IPS-NIHi11 (cell line): ENCODE results near the gene PRRT1.
A peak's percentile ranks its signal among the peaks of the same experiment; 100 is the strongest.
"Not testable (repeated sequence)": the region's sequence is repeated elsewhere in the genome, so short reads cannot be mapped to it uniquely, and the experiment has no call there.

Experiments used
- DNase-seq: peaks from one replicate; pipeline ENCODE4 v3.0.0; 2012; ENCODE audit warnings: mixed read lengths, low spot score

Gene PRRT1

GRCh38 chr6:32149932-32150870 lies 1.5 kb downstream of the PRRT1 start:
- DNase-seq, result no peak

- no peak for DNase-seq
Measured at GRCh38 chr6:32149092-32149755, 2.5 kb downstream of the PRRT1 start.

DNA sequence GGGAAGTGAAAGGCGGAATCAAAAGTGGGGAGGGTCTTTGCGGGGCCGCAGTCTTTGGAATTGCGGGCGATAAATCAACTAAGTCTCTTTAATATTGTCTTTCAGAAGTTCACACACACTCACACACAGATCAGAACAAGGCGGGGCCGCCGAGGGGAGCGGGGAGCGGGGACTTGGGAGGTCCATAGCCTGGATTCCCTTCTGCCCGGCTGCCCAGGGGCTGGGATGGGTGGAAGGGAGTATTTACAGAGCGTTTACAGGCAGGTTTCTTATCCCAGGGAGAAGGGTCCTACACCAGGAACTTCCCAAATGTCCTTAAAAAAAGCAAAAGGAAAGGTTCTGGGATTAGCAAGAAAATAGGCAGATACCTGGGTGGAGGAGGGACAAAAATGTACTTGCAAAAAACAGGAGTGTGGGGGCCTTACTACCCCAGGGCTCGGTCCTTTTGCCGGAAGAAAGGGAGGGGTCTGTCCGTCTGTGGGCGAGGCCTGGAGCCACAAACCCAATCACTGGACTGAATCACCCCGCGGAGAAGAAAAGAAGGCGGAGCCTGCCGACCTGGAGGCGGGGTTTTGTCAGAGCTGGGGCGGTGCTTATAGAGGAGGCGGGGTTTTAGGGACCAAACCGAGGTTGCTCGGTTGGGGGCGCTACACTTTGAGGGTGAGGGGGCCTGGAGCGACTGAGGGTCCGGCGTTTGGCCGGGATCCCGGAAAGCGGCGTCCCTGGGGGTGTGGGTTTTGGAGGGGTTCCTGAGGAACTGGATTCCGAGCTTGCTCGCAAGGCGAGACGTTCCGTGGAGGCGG lies 3.2 kb downstream of the PRRT1 start:
- DNase-seq, result peak; percentile 77

- DNase-seq, result no peak
Measured at GRCh38 chr6:32147401-32148132, 4.2 kb downstream of the PRRT1 start.

DNA sequence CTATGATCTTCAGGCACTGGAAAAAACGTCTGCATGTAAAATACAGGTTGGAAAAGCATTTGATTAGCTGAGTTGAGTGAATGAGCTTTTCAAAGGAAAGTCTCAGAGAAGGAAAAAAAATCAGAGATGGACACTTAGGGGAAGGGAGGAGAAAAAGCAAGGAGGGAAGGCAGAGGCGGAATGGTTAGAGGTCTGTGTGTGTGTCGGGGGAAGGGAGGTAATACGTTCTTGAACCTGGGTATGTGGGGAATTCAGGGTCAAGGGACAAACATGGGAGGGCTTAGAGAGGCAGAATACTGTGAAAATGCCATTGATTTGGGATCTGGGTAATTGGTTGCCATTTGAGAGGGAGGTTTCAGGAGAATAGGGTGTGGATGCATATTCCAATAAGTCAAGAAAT lies 5.1 kb downstream of the PRRT1 start:
- DNase-seq, result no peak

DNA sequence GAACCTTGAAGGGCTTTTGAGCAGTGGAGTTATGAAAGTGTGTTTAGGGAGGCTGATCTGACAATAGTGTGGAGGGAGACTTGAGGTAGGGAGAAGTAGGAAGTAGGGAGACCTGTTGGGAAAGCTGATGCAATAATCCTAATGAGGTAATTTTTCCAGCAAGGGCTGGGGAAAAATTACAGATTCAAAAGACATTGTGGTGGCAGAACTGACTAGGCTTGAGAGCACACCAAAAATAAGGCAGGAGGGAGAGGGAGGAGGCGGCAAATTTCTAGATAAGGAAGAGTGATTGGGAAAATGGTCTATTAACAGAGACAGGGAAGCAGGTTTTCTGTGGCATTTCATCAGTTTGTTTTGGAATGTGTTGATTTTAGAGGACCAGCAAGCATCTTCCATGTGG lies 5.5 kb downstream of the PRRT1 start:
- DNase-seq, result no peak

DNA sequence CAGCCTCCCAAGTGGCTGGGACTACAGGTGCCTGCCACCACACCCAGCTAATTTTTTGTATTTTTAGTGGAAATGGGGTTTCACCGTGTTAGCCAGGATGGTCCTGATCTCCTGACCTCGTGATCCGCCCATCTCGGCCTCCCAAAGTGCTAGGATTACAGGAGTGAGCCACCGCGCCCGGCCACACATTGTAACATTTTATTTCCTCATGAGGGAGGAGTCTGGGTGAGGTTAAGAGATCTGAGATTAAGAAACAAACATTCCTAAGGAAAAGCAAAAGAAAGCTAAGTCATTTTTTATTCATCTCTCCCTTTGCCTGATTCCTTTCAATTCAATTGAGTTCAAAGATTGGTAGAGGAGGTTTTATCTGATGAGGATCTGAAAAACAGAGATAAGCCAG lies 7.5 kb downstream of the PRRT1 start:
- DNase-seq, result not testable (repeated sequence)

- no peak for DNase-seq
Measured at GRCh38 chr6:32140420-32141046, 11.2 kb downstream of the PRRT1 start.

GRCh38 chr6:32139590-32139989 lies 12.1 kb downstream of the PRRT1 start:
- no peak for DNase-seq

DNA sequence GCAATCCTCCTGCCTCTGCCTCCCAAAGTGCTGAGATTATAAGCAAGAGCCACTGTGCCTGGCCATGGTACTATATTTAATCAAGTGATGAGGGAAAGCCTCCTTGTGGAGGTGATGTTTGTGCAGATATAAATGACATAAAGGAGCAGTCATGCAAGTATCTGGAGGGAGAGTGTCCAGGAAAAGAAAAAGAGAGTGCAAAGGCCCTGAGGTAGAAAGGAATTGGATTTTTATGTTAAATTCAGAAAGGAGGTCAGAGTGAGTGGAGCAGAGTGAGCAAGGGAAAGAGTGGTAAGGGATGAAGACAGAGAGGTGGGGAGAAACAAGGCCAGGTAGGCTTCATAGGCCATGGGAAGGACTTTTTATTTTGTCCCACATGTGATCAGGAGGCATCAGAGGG lies 14.3 kb downstream of the PRRT1 start:
- DNase-seq, result no peak

DNA sequence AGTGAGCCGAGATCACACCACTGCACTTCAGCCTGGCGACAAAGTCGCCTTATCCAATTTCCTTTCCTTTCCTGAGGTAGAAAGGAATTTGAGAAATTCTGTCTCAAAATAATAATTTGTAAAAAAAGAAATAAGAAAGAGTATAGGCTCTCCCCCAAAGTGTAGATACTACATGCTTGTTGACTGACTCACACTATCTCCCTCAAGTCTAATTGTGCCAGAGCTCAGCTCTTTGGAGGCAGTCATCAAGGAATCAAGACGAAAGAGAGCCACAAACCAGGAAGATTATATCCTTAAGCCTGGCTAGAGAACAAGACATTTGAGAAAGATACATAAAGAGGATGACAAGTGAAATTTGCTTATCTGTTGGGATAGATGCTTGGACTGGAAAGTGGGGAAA lies 18.0 kb downstream of the PRRT1 start:
- no peak for DNase-seq

GRCh38 chr6:32132110-32132509 lies 19.6 kb downstream of the PRRT1 start:
- no peak for DNase-seq

DNA sequence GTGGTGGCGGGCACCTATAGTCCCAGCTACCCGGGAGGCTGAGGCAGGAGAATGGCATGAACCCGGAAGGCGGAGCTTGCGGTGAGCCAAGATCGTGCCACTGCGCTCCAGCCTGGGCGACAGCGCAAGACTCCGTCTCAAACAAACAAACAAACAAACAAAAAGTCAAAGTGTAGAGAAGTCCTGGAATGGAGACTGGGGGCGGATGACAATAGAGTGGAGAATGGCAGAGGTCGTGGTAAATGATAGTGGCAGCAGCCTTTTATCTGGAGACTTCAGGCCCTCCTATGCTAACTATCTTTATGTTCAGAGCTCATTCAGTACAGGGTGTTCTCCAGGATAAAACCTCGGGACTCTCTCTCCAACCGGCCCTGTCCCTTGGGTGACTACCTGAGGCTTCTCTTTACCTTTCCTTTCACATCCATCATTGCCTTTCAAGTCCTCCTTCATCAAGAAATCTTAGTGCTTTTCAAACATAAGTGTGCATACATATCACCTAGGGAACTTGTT lies 20.2 kb downstream of the PRRT1 start:
- DNase-seq, result no peak

- no peak for DNase-seq
Measured at GRCh38 chr6:32129297-32130088, 22.2 kb downstream of the PRRT1 start.

DNA sequence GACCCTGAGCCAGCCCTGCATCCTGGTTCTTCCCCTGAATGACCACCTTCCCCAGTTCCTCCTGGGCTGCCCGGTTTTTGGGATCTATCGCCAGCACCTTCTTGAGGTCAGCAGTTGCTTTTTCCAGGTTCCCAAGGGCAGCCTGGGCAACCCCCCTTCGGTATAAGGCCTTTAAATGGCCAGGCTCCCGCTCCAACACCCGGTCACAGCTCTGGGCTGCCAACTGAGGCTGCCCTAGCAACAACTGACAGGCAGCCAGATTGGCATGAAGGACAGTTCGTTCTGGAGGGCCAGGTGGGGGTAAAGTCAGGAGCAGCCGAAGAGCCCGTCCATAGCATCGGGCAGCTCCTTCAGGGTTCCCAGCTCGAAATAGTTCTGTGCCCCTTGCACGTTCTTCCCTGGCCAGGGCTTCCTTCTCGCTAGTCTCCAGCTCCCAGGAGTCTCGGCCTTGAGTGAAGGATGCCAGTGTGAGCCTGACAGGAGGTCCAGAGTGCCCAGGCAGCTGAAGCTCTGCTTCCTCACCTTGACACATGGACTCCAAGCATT lies 22.9 kb downstream of the PRRT1 start:
- DNase-seq, result no peak

- peak; percentile 95 for DNase-seq
Measured at GRCh38 chr6:32127717-32128592, 23.8 kb downstream of the PRRT1 start, which contains the start of gene ATF6B. TSS of gene ATF6B (minus strand) at chr6:32128246. CDS start at chr6:32128207, 39 bp downstream.

DNA sequence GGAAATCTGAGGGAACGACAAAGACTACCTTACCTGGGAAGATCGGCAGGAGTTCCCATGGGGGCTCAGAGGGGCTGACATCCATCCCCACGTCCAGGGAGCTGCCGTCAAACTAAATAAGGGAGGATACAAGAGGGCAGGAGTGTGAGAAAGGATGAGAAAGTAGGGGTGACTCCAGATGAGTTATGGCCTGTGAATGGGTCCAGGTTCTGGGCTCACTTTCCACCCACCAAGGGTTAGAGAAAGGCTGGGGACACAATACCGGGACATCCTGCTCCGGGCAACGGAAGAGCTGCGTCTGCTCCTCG lies 24.4 kb downstream of the PRRT1 start:
- no peak for DNase-seq

- no peak for DNase-seq
Measured at GRCh38 chr6:32126880-32127279, 24.9 kb downstream of the PRRT1 start.

GRCh38 chr6:32123681-32124080 lies 28.1 kb downstream of the PRRT1 start:
- no peak for DNase-seq
